K562 (cell line): Measurements from ENCODE around the gene WDR27. TPM values are rescaled to one million over a fixed set of nuclear protein-coding genes. Genes with fewer than 3 reads are reported as not detected.

Experiments used
- CCAR2 ChIP-seq: fragments of 200-400 bp; formaldehyde crosslinking; IDR thresholded peaks from 2 replicates; pipeline ENCODE4 v1.6.1; 2017; ENCODE audit warnings: mild to moderate bottlenecking, low read depth, low read length
- CGGBP1 ChIP-seq: fragments of 250-450 bp; sonication (Bioruptor Pico); IDR thresholded peaks from 2 replicates; pipeline ENCODE4 v1.9.0; 2021; ENCODE audit warnings: mild to moderate bottlenecking
- CHD4 ChIP-seq: fragments of 200-600 bp; sonication (generic); IDR thresholded peaks from 3 replicates; pipeline ENCODE4 v1.6.1; 2012; ENCODE audit warnings: low read depth, mild to moderate bottlenecking, mixed read lengths, low read length, inconsistent platforms; ENCODE audit not compliant: insufficient read depth, insufficient replicate concordance, poor library complexity, severe bottlenecking
- GTF2F1 ChIP-seq: IDR thresholded peaks from 2 replicates; pipeline ENCODE4 v1.6.1; 2011; ENCODE audit warnings: low read depth, low read length, improper control_type of control experiment
- HDAC6 ChIP-seq: IDR thresholded peaks from 2 replicates; pipeline ENCODE4 v1.6.1; 2012; ENCODE audit warnings: low read depth, mild to moderate bottlenecking, control low read depth, inconsistent platforms, low read length, moderate library complexity
- HMGXB4 ChIP-seq: sonication (generic); formaldehyde crosslinking; IDR thresholded peaks from 2 replicates; pipeline ENCODE4 v1.8.1; 2023; ENCODE audit warnings: mild to moderate bottlenecking, missing genetic modification reagents
- LCOR ChIP-seq: sonication (generic); formaldehyde crosslinking; IDR thresholded peaks from 2 replicates; pipeline ENCODE4 v1.8.0; 2022; ENCODE audit warnings: mild to moderate bottlenecking, missing genetic modification reagents
- MBD2 ChIP-seq: sonication (generic); IDR thresholded peaks from 2 replicates; pipeline ENCODE4 v1.6.1; 2016; ENCODE audit warnings: low read depth, borderline replicate concordance
- MEF2A ChIP-seq: IDR thresholded peaks from 2 replicates; pipeline ENCODE4 v1.6.1; 2011; ENCODE audit warnings: low read depth, mild to moderate bottlenecking, low read length, moderate library complexity; ENCODE audit not compliant: control insufficient read depth
- NFIC ChIP-seq: fragments of 450-650 bp; IDR thresholded peaks from 2 replicates; pipeline ENCODE4 v1.6.1; 2017; ENCODE audit warnings: mild to moderate bottlenecking, inconsistent platforms
- SMARCE1 ChIP-seq: fragments of 450-650 bp; IDR thresholded peaks from 2 replicates; pipeline ENCODE4 v1.7.1; 2016; ENCODE audit warnings: mild to moderate bottlenecking
- SP2 ChIP-seq: IDR thresholded peaks from 2 replicates; pipeline ENCODE4 v1.6.1; 2011; ENCODE audit warnings: mild to moderate bottlenecking, low read depth, low read length, moderate library complexity; ENCODE audit not compliant: poor library complexity, severe bottlenecking; ENCODE audit errors: extremely low read depth
- TARDBP ChIP-seq: fragments of 450-650 bp; IDR thresholded peaks from 2 replicates; pipeline ENCODE4 v1.6.1; 2016
- TRIM24 ChIP-seq, 2 experiments: fragments of 450-650 bp; IDR thresholded peaks; 2 replicates each; pipeline ENCODE4 v1.6.1; 2016
- ZMIZ1 ChIP-seq, 2 experiments: fragments of 150-350 bp in 1 of 2; IDR thresholded peaks; 2 replicates each; pipeline ENCODE4 v1.6.1; 2012 to 2016; ENCODE audit warnings: low read depth in 2 of 2, low read length in 2 of 2, mild to moderate bottlenecking in 1 of 2, moderate library complexity in 1 of 2
- ZNF76 ChIP-seq: fragments of 250-450 bp; sonication (Bioruptor Pico); IDR thresholded peaks from 2 replicates; pipeline ENCODE4 v1.4.0; 2020; ENCODE audit warnings: mild to moderate bottlenecking, moderate library complexity, borderline replicate concordance
- polyA plus RNA-seq, 8 experiments: library from polyadenylated mRNA; depleted of rRNA in 4 of 8; stranded (reverse) in 5 of 8; unstranded in 3 of 8; fragments of >200 nt; fragmentation: Nextera tagmentation in 2 of 8; fragmentation: Illumina TruSeq in 1 of 8; extraction: Ambion mirVana in 2 of 8; extraction: Trizol in 1 of 8; gene quantifications; 2 replicates each; pipeline versions ENCODE4 v1.2.1 to v1.2.3, GENCODE V29; 2011 to 2014; ENCODE audit warnings: inconsistent platforms in 1 of 8, missing spikeins in 1 of 8
- total RNA-seq, 7 experiments: library from RNA; depleted of rRNA in 6 of 7; stranded (reverse); fragments of >200 nt in 6 of 7; fragmentation: Illumina TruSeq in 2 of 7; extraction: Trizol in 2 of 7; gene quantifications; 2 replicates each; pipeline versions ENCODE4 v1.2.1 to v1.2.3, GENCODE V29; 2011 to 2021; ENCODE audit warnings: low replicate concordance in 1 of 7
- TF ChIP-seq, protein P1 (sequence below): sonication (generic); formaldehyde crosslinking; IDR thresholded peaks from 2 replicates; pipeline ENCODE4 v1.8.0; 2022; ENCODE audit warnings: mild to moderate bottlenecking, low read depth, missing genetic modification reagents
- TF ChIP-seq, protein P2 (sequence below): fragments of 250-450 bp; sonication (Bioruptor Pico); IDR thresholded peaks from 2 replicates; pipeline ENCODE4 v1.8.0; 2022; ENCODE audit warnings: moderate library complexity, mild to moderate bottlenecking, inconsistent platforms

Gene WDR27
- total and polyA plus RNA-seq, 9 of the 15 experiments (the other 6 are each of a cell fraction or from before 2014, with no cell fraction given), result 4.3 to 77.2 (median 22.7) TPM

DNA sequence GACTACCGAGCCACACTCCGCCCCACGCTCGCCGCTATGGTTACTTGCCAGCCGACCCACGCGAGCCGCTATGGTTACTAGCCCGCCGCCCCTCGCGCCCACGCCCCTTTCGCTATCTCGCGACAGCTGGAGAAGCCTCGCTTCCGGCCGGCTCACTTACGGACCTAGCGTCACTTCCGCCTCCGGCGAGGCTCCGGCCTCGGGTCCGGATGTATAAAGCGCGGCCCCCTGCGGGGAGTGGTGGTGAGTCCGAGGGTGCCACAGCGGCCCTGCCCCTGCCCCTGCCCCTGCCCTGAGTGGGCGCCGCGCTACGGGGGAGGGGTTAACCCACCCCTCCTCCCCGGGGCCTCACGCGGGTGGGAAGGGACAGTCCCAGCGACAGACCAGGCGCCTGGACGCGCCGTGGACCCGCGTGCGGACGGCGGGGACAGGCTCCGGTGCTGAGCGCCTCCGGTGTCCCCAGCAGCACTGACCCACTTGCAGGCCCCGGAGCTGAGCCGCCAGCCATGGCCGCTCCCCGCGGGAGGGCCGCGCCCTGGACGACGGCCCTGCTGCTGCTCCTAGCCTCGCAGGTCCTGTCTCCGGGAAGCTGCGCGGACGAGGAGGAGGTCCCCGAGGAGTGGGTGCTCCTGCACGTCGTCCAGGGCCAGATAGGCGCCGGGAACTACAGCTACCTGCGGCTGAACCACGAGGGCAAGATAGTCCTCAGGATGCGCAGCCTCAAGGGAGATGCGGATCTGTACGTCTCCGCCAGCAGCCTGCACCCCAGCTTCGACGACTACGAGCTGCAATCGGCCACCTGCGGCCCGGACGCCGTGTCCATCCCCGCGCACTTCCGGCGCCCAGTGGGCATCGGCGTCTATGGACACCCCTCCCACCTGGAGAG, at the start of gene WDR27, which contains the start of gene C6orf120 (continued):
- no peak for TF ChIP-seq CGGBP1
- TF ChIP-seq HMGXB4 (CRISPR knock-in tag), result no peak; the same call in 1 of the 2 replicates
- TF ChIP-seq LCOR (CRISPR knock-in tag), result peak; percentile 49
- peak; percentile 69 for TF ChIP-seq MBD2
- 0 out of 4 replicates have a peak, but pooled peaks of 1 of the 2 experiments have one; percentile 34 for TF ChIP-seq TRIM24 (IDR thresholded peaks at IDR 0.05)
- no peak; a peak in 2 of 4 replicates for TF ChIP-seq ZMIZ1 (IDR thresholded peaks at IDR 0.05; ENCODE audit: low read depth in 2 of 2, low read length in 2 of 2)
- TF ChIP-seq GTF2F1, result peak; percentile 73; the same call in 1 of the 2 replicates
- no peak for TF ChIP-seq SP2
- TF ChIP-seq TARDBP, result no peak
- TF ChIP-seq, protein P1, sequence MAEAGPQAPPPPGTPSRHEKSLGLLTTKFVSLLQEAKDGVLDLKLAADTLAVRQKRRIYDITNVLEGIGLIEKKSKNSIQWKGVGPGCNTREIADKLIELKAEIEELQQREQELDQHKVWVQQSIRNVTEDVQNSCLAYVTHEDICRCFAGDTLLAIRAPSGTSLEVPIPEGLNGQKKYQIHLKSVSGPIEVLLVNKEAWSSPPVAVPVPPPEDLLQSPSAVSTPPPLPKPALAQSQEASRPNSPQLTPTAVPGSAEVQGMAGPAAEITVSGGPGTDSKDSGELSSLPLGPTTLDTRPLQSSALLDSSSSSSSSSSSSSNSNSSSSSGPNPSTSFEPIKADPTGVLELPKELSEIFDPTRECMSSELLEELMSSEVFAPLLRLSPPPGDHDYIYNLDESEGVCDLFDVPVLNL, result no peak
- peak; percentile 65 for TF ChIP-seq NFIC
- no peak for TF ChIP-seq CCAR2
- TF ChIP-seq CHD4, result no peak
- TF ChIP-seq, protein P2, sequence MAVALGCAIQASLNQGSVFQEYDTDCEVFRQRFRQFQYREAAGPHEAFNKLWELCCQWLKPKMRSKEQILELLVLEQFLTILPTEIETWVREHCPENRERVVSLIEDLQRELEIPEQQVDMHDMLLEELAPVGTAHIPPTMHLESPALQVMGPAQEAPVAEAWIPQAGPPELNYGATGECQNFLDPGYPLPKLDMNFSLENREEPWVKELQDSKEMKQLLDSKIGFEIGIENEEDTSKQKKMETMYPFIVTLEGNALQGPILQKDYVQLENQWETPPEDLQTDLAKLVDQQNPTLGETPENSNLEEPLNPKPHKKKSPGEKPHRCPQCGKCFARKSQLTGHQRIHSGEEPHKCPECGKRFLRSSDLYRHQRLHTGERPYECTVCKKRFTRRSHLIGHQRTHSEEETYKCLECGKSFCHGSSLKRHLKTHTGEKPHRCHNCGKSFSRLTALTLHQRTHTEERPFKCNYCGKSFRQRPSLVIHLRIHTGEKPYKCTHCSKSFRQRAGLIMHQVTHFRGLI, result no peak
- no peak for TF ChIP-seq MEF2A
- TF ChIP-seq ZNF76 (CRISPR knock-in tag), result no peak
- no peak for TF ChIP-seq HDAC6
- no peak for TF ChIP-seq SMARCE1
